Measurements from ENCODE around the gene RELN. TPM values are rescaled to one million over a fixed set of nuclear protein-coding genes. Genes with fewer than 3 reads are reported as not detected.

RELN gene
- total RNA-seq, 1 donor from 2014 or later: 0.44 TPM

DNA sequence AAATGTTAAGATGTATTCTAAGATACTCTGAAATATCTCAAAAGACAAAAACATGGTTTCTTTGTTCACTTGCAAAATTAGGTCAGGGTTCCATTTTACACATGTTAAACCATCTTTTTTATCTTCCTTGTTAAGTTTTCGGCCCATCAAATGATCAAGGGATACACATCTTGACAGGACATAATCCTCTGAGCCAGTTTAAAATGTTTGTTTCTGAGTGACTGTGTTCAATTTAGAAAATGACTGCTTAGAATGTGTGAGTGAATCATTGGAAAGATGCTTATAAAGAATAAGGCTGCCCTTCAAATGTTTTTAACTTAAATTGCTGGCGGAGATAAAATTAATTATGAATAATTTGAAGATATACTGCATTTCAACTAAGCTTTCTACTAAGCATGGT, 447.5 kb downstream of the RELN start:
- Histone ChIP-seq H3K27ac (replicated peaks) (no peak overlapping the region), H3K4me3 (no peak overlapping the region), H3K36me3 (no peaks in the 10 kb centered on the region), H3K27me3 (ENCODE audit: low read depth) (no peaks in the 10 kb centered on the region), H3K4me1 (peaks cover 22% of the 10 kb centered on the region), H3K9me3 (replicated peaks) (no peaks in the 10 kb centered on the region)
- no peak for DNase-seq
- TF ChIP-seq, protein P1, sequence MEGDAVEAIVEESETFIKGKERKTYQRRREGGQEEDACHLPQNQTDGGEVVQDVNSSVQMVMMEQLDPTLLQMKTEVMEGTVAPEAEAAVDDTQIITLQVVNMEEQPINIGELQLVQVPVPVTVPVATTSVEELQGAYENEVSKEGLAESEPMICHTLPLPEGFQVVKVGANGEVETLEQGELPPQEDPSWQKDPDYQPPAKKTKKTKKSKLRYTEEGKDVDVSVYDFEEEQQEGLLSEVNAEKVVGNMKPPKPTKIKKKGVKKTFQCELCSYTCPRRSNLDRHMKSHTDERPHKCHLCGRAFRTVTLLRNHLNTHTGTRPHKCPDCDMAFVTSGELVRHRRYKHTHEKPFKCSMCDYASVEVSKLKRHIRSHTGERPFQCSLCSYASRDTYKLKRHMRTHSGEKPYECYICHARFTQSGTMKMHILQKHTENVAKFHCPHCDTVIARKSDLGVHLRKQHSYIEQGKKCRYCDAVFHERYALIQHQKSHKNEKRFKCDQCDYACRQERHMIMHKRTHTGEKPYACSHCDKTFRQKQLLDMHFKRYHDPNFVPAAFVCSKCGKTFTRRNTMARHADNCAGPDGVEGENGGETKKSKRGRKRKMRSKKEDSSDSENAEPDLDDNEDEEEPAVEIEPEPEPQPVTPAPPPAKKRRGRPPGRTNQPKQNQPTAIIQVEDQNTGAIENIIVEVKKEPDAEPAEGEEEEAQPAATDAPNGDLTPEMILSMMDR (IDR thresholded peaks at IDR 0.05; ENCODE audit: borderline replicate concordance): no peak
- intact Hi-C loops (cut with micrococcal nuclease): no loop called here

DNA sequence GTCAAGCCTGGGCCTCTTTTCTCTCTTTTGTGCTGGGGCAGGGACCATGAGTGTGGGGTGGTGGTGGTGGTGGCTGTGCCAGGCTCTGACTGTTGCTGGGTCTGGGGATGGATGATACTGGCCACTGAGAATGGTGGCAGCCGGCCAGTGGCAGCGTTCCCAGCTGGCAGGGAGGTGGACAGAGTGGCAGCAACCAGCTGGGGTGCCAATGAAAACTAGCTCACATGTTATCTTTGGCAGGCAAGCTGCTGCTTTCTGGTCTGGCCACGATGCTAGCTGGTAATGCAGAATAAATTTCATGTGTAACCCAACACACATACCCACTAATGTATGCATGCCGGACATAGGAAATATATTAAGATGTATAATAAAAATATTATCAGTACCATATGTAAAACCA, 448.4 kb downstream of the RELN start:
- DNase-seq: peak; percentile 84
- H3K36me3 ChIP-seq: no peaks in the 10 kb centered on the region
- H3K4me1 ChIP-seq: peaks cover 22% of the 10 kb centered on the region
- intact Hi-C loops (cut with micrococcal nuclease): no loop called here
- no peaks in the 10 kb centered on the region for H3K27me3 ChIP-seq (ENCODE audit: low read depth)
- H3K27ac ChIP-seq (replicated peaks): peak overlapping the region; percentile 67
- no peak overlapping the region for H3K4me3 ChIP-seq
- TF ChIP-seq, protein P1 (IDR thresholded peaks at IDR 0.05; ENCODE audit: borderline replicate concordance): no peak
- no peaks in the 10 kb centered on the region for H3K9me3 ChIP-seq (replicated peaks)

DNA sequence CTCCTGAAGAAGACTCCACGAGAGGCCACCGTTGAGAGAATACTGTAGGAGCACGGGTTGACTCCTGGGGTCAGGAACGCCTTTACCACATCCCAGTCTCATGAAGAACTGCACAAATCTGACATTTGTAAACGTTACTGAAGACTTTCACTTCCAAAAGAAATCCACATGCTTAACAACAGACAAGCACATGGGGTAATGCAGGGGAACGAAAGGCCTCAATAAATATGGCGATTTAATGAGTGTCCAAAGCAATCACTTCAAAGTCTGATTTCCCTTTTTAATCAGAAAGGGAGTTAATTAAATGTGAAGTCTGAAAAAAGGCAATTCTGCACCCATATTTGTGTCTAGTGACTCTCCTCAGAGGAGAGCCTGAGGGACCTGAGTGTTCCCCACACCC, 449.1 kb downstream of the RELN start:
- TF ChIP-seq, protein P1 (IDR thresholded peaks at IDR 0.05; ENCODE audit: borderline replicate concordance): no peak
- H3K36me3 ChIP-seq: no peaks in the 10 kb centered on the region
- DNase-seq: no peak
- H3K4me1 ChIP-seq: peaks cover 22% of the 10 kb centered on the region
- H3K27me3 ChIP-seq (ENCODE audit: low read depth): no peaks in the 10 kb centered on the region
- no peak overlapping the region for H3K4me3 ChIP-seq
- no peaks in the 10 kb centered on the region for H3K9me3 ChIP-seq (replicated peaks)
- H3K27ac ChIP-seq (replicated peaks): peak overlapping the region; percentile 67
- intact Hi-C loops (cut with micrococcal nuclease): no loop called here

DNA sequence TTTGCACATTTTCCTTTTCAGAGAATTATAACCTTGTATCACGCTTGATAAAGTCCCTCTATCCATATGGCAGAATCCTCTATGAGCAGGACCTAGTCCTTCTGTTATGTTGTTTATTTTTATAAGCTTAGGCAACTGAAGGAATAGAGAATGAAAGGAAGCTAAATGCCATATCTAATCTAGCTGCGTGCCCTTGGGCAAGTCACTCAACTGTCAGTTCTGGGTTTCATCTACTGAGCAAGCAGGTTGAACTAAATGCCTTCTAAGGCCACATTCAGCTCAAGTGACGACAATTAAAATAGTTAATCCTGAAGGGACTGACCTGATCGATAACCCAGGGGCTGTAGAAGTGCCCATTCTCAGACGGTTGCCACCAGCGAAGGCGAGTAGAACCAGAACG, 449.6 kb downstream of the RELN start:
- Histone ChIP-seq H3K36me3 (no peaks in the 10 kb centered on the region), H3K27me3 (ENCODE audit: low read depth) (no peaks in the 10 kb centered on the region), H3K4me3 (no peak overlapping the region), H3K27ac (replicated peaks) (peak overlapping the region; percentile 67), H3K9me3 (replicated peaks) (no peaks in the 10 kb centered on the region), H3K4me1 (peaks cover 22% of the 10 kb centered on the region)
- intact Hi-C loops (cut with micrococcal nuclease): no loop called here
- TF ChIP-seq, protein P1 (IDR thresholded peaks at IDR 0.05; ENCODE audit: borderline replicate concordance): no peak
- DNase-seq: no peak

DNA sequence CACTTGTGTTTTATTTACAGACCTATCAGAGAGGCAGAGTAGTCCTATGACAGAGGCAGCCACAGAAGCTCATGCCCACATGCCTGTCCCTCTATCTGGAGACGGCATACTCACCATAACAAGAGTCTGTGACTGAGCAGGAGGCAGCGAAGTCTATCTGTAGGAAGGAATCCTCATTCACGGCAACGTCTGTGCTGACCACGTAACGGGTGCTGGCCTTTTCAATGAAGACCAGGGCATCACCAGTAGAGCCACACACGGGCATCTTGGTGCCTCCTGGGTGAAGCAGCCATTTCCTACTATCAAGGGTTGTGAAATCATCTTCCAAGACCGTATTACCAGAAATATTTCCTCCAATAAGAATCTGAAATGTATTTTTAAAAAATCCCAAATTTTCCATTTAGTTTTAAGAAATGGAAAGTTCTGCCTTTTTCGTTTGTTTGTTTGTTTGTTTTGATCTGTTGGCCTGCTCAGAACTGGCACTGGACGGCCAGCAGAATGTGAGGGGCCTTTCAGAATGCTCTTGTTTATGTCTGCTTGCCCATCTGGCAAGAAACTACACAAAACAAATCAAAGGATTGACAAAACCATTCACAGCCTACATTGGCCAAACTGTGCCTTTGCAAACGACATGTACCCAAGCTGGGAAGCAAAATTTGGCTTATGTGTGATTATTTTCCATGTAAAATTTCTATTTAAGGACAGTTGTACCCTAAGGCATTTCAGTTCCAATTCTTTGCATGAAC, 450.3 kb downstream of the RELN start:
- H3K36me3 ChIP-seq: no peaks in the 10 kb centered on the region
- no peak overlapping the region for H3K27ac ChIP-seq (replicated peaks)
- intact Hi-C loops (cut with micrococcal nuclease): no loop called here

More for the DNA sequence above, 450.3 kb downstream of the RELN start:
- TF ChIP-seq, protein P1 (IDR thresholded peaks at IDR 0.05; ENCODE audit: borderline replicate concordance): no peak
- Histone ChIP-seq H3K27me3 (ENCODE audit: low read depth) (no peaks in the 10 kb centered on the region), H3K4me3 (no peak overlapping the region), H3K4me1 (peaks cover 22% of the 10 kb centered on the region), H3K9me3 (replicated peaks) (no peaks in the 10 kb centered on the region)
- no peak for DNase-seq
